Gastroesophageal sphincter (tissue), 4 donors: ENCODE results near the gene GOLIM4. TPM values are rescaled to one million over a fixed set of nuclear protein-coding genes. Genes with fewer than 3 reads are reported as not detected.
A peak's percentile ranks its signal among the peaks of the same experiment; 100 is the strongest.

ENCODE experiments used
- ATAC-seq: fragments of 150-250 bp; one replicate; pipeline ENCODE4 v1.9.1; 2016; ENCODE audit warnings: mild to moderate bottlenecking, moderate library complexity
- H3K27ac ChIP-seq, 4 donors: fragments of 200-600 bp; sonication (generic) in 3 of 4; 1 replicate in 3 of 4; 2 replicates in 1 of 4; pipeline ENCODE4 v1.5.1; 2016 to 2019
- H3K27me3 ChIP-seq: fragments of 200-600 bp; sonication (generic); one replicate; pipeline ENCODE4 v1.5.1; 2019
- H3K36me3 ChIP-seq, 2 donors: fragments of 200-600 bp; sonication (generic); one replicate each; pipeline ENCODE4 v1.5.1; 2019; ENCODE audit warnings: control low read depth in 1 of 2
- H3K4me1 ChIP-seq, 3 donors: fragments of 200-600 bp; sonication (generic); 1 replicate in 2 of 3; 2 replicates in 1 of 3; pipeline ENCODE4 v1.5.1; 2016 to 2019; ENCODE audit warnings: control low read depth in 2 of 3
- H3K4me3 ChIP-seq, 2 donors: fragments of 200-600 bp; sonication (generic); one replicate each; pipeline ENCODE4 v1.5.1; 2019; ENCODE audit warnings: mild to moderate bottlenecking in 1 of 2, moderate library complexity in 1 of 2
- H3K9me3 ChIP-seq, 3 donors: fragments of 200-600 bp; sonication (generic); one replicate each; pipeline ENCODE4 v1.5.1; 2017 to 2019; ENCODE audit warnings: control low read depth in 2 of 3
- CTCF ChIP-seq, 4 experiments: fragments of 200-600 bp in 2 of 4; fragments of 450-650 bp in 2 of 4; sonication (generic) in 1 of 4; IDR thresholded peaks; one replicate each; pipeline ENCODE4 v1.5.1; 2017 to 2019; ENCODE audit warnings: antibody characterized with exemption in 4 of 4, mild to moderate bottlenecking in 2 of 4, moderate library complexity in 2 of 4
- EP300 ChIP-seq: sonication (generic); formaldehyde crosslinking; IDR thresholded peaks from one replicate; pipeline ENCODE4 v1.6.1; 2017; ENCODE audit warnings: antibody characterized with exemption, mild to moderate bottlenecking
- POLR2A ChIP-seq, 2 donors: fragments of 450-650 bp; IDR thresholded peaks; one replicate each; pipeline ENCODE4 v1.6.1; 2017; ENCODE audit warnings: antibody characterized with exemption in 2 of 2, mild to moderate bottlenecking in 2 of 2, moderate library complexity in 1 of 2
- POLR2AphosphoS5 ChIP-seq: sonication (generic); formaldehyde crosslinking; IDR thresholded peaks from one replicate; pipeline ENCODE4 v1.6.1; 2017; ENCODE audit warnings: antibody characterized with exemption
- WGBS, 2 donors: methylation state at CpG; one replicate each; pipeline ENCODE4 v1.1.5; 2018; ENCODE audit warnings: low coverage in 1 of 2; 5-methylcytosine and 5-hydroxymethylcytosine counted together
- total RNA-seq, 4 donors: library from RNA; depleted of rRNA; stranded (reverse); fragments of >200 nt; gene quantifications; one replicate each; pipeline ENCODE4 v1.1.0, GENCODE V29; 2016

The GOLIM4 gene
- total RNA-seq, 4 donors from 2014 or later = 41.8 to 49.3 (median 47.8) TPM

GRCh38 chr3:168048414-168049330 lies 47.1 kb downstream of the GOLIM4 start:
- 77 to 80% methylated on average over 2 to 5 of the region's 5 CpGs for WGBS, 2 donors
- H3K27me3 ChIP-seq = no peaks in the 10 kb centered on the region
- no peak for ATAC-seq
- H3K9me3 ChIP-seq = no peaks in the 10 kb centered on the region
- no peak for TF ChIP-seq EP300
- TF ChIP-seq POLR2A (IDR thresholded peaks at IDR 0.05) = no peak
- no peak for TF ChIP-seq POLR2AphosphoS5
- no peak for TF ChIP-seq CTCF (IDR thresholded peaks at IDR 0.05)
- H3K36me3 ChIP-seq = peaks cover 0 to 7% of the 10 kb centered on the region in 2 donors
- peak overlapping the region in 1 of 4 donors; percentile 35 for H3K27ac ChIP-seq
- H3K4me3 ChIP-seq = no peak overlapping the region
- peaks cover 7 to 52% (median 12%) of the 10 kb centered on the region in 3 donors for H3K4me1 ChIP-seq

DNA sequence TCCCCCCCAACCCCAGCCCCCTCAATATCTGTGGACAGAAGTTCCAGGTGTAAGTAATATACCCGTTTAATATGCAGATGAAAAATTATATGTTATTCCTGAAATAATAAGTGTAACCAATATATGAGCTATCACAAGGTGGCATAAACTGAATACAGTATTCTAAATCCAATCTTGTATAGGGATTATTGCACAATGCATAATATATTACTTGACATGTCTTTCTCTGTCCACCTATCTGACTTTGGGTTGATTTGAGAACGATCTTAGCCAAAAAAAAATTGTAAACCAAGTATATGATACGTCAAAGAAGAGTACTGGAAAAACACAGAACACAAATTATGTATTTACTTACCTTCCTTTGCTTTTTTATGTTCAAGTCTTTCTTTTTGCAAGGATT lies 47.8 kb downstream of the GOLIM4 start:
- Histone ChIP-seq H3K9me3 (no peaks in the 10 kb centered on the region), H3K27me3 (no peaks in the 10 kb centered on the region), H3K4me3 (no peak overlapping the region), H3K27ac (no peak overlapping the region), H3K4me1 (peaks cover 7 to 45% (median 12%) of the 10 kb centered on the region in 3 donors), H3K36me3 (peaks cover 0 to 12% of the 10 kb centered on the region in 2 donors)
- no peak for ATAC-seq
- TF ChIP-seq POLR2AphosphoS5 (no peak), CTCF (IDR thresholded peaks at IDR 0.05) (no peak), EP300 (no peak), POLR2A (IDR thresholded peaks at IDR 0.05) (no peak)
- WGBS, 2 donors = 65 to 73% methylated on average over 3 of the region's 3 CpGs

- H3K27me3 ChIP-seq = no peaks in the 10 kb centered on the region
- H3K4me3 ChIP-seq = no peak overlapping the region
- peaks cover 0 to 19% of the 10 kb centered on the region in 2 donors for H3K36me3 ChIP-seq
- H3K4me1 ChIP-seq = peaks cover 7 to 39% (median 11%) of the 10 kb centered on the region in 3 donors
- WGBS, 2 donors = 38 to 82% methylated on average over 1 of the region's 1 CpG
- H3K27ac ChIP-seq = no peak overlapping the region
- H3K9me3 ChIP-seq = no peaks in the 10 kb centered on the region
- ATAC-seq = peak; percentile 65
- TF ChIP-seq EP300 = no peak
- TF ChIP-seq POLR2A (IDR thresholded peaks at IDR 0.05) = no peak
- TF ChIP-seq POLR2AphosphoS5 = peak; percentile 66
- TF ChIP-seq CTCF (IDR thresholded peaks at IDR 0.05) = peak; percentile 73 to 94 (median 92)
Measured at GRCh38 chr3:168047190-168047795, 48.4 kb downstream of the GOLIM4 start.

GRCh38 chr3:168044049-168044448 lies 51.7 kb downstream of the GOLIM4 start:
- peaks cover 0 to 9% (median 5%) of the 10 kb centered on the region in 3 donors for H3K4me1 ChIP-seq
- H3K9me3 ChIP-seq = no peaks in the 10 kb centered on the region
- ATAC-seq = no peak
- peaks cover 0 to 40% of the 10 kb centered on the region in 2 donors for H3K36me3 ChIP-seq
- H3K27ac ChIP-seq = no peak overlapping the region
- no peak overlapping the region for H3K4me3 ChIP-seq
- TF ChIP-seq EP300 = no peak
- TF ChIP-seq POLR2AphosphoS5 = no peak
- TF ChIP-seq CTCF (IDR thresholded peaks at IDR 0.05) = no peak
- no peak for TF ChIP-seq POLR2A (IDR thresholded peaks at IDR 0.05)
- WGBS, 2 donors = 56 to 80% methylated on average over 5 to 6 of the region's 6 CpGs
- H3K27me3 ChIP-seq = no peaks in the 10 kb centered on the region
